ENCODE measurements around the gene STARD9.
A peak's percentile ranks its signal among the peaks of the same experiment; 100 is the strongest.
"Not testable (repeated sequence)": the region's sequence is repeated elsewhere in the genome, so short reads cannot be mapped to it uniquely, and the experiment has no call there.

STARD9 gene

GRCh38 chr15:42548249-42549031 is 27.0 kb upstream of the STARD9 start, which contains the start of the genes HAUS2 and LRRC57:
HAUS2 (plus strand) TSS chr15:42548838; CDS start chr15:42548873, 35 bp downstream.
LRRC57 (minus strand) TSS chr15:42548793; CDS start chr15:42548434, 359 bp downstream.
- Histone ChIP-seq H3K27me3 (no peaks in the 10 kb centered on the region), H3K9me3 (no peaks in the 10 kb centered on the region), H3K4me1 (ENCODE audit: control insufficient read depth in 1 of 2, insufficient read depth in 1 of 2, low read depth in 1 of 2, low read length in 1 of 2) (peaks cover 54 to 61% of the 10 kb centered on the region in 2 experiments), H3K36me3 (peaks cover 5% of the 10 kb centered on the region), H3K27ac (peak within 1 kb of the TSS; percentile 92), H3K4me3 (ENCODE audit: low read depth in 1 of 2, low read length in 1 of 2) (peak within 1 kb of the TSS; percentile 80 to 97)
- no peak for TF ChIP-seq CTCF (IDR thresholded peaks at IDR 0.05)

- Histone ChIP-seq H3K4me1 (ENCODE audit: control insufficient read depth in 1 of 2, insufficient read depth in 1 of 2, low read depth in 1 of 2, low read length in 1 of 2) (peaks cover 60 to 67% of the 10 kb centered on the region in 2 experiments), H3K4me3 (ENCODE audit: low read depth in 1 of 2, low read length in 1 of 2) (peak overlapping the region; percentile 80 to 97), H3K36me3 (no peaks in the 10 kb centered on the region), H3K27ac (peak overlapping the region; percentile 92), H3K27me3 (no peaks in the 10 kb centered on the region), H3K9me3 (no peaks in the 10 kb centered on the region)
- no peak for TF ChIP-seq CTCF (IDR thresholded peaks at IDR 0.05)
Measured at GRCh38 chr15:42549032-42549491, 26.3 kb upstream of the STARD9 start.

DNA sequence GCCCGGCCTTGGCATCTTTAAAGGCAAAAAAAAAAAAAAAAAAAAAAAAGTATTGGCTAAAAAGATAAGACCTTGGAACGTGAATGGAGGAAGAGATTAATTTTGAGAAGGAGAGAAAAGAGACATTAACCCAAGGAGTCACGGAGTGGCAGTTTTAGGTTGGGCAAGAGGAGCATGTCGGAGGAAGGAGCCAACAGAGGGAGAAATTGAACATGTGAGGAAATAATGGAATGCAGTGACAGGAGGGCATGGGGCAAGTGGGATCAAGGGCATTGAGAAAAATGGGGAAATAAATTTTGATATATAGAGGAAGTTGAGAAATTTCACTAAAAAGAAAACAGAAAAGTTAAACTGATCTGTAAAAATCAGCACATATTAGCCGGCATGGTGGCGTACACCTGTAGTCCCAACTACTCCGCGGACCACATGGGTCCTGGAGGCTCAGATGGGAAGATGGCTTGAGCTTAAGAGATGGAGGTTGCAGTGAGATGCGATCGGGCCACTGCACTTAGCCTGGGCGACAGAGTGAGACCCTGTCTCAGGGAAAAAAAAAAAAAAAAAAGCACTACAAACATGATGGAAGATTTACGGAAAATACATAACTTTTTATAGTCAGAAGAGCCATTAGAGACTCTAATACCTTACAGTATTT is 25.5 kb upstream of the STARD9 start:
- no peaks in the 10 kb centered on the region for H3K36me3 ChIP-seq
- no peak overlapping the region for H3K27ac ChIP-seq
- TF ChIP-seq CTCF (IDR thresholded peaks at IDR 0.05), result no peak
- no peaks in the 10 kb centered on the region for H3K27me3 ChIP-seq
- H3K9me3 ChIP-seq, result no peaks in the 10 kb centered on the region
- peak overlapping the region; percentile 80 to 97 for H3K4me3 ChIP-seq (ENCODE audit: low read depth in 1 of 2, low read length in 1 of 2)
- H3K4me1 ChIP-seq (ENCODE audit: control insufficient read depth in 1 of 2, insufficient read depth in 1 of 2, low read depth in 1 of 2, low read length in 1 of 2), result peaks cover 58 to 63% of the 10 kb centered on the region in 2 experiments

DNA sequence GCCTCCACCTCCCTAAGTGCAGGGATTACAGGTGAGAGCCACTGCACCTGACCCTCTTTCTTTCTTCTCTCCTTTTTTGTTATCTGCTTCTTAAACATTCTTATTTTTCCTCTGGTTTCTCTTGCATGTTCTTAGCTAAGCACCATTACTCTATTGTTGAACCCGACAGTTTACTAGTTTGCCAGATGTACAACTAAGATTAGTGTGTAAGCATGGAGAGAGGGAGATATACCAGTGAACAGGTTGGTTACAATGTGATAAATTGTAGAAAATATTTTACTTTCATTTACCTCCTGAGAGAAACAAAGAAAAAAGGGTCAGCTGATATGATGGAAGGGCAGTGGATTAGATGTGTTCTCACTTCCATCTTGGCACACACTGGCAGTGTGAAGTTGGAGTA is 21.9 kb upstream of the STARD9 start:
- no peak for TF ChIP-seq CTCF (IDR thresholded peaks at IDR 0.05)

DNA sequence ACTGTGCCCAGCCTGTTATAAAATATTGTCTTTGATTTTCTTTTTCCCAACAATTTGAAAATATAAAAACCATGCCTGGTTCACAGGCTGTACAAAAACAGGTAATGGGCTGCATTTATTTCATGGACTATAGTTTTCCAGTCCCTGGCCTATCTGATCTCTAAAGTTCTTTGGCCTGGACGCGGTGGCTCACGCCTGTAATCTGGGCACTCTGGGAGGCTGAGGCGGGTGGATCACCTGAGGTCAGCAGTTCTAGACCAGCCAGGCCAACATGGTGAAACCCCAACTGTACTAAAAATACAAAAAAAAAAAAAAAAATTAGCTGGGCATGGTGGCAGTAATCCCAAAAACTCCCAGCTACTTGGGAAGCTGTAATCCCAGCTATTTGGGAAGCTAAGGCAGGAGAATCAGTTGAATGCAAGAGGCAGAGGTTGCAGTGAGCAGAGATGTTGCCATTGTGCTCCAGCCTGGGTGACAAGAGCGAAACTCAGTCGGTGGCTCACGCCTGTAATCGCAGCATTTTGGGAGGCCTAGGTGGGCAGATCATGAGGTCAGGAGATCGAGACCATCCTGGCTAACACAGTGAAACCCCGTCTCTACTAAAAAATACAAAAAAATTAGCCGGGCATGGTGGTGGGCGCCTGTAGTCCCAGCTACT is 18.7 kb upstream of the STARD9 start:
- H3K27ac ChIP-seq; H3K4me3 ChIP-seq (ENCODE audit: low read depth in 1 of 2, low read length in 1 of 2); H3K9me3 ChIP-seq; H3K27me3 ChIP-seq: not testable (repeated sequence)
- peaks cover 13 to 14% of the 10 kb centered on the region in 2 experiments for H3K4me1 ChIP-seq (ENCODE audit: control insufficient read depth in 1 of 2, insufficient read depth in 1 of 2, low read depth in 1 of 2, low read length in 1 of 2)
- H3K36me3 ChIP-seq, result peaks cover 21% of the 10 kb centered on the region

More for the DNA sequence above, 21.9 kb upstream of the STARD9 start:
- H3K27ac ChIP-seq, result peak overlapping the region; percentile 49
- peaks cover 24 to 30% of the 10 kb centered on the region in 2 experiments for H3K4me1 ChIP-seq (ENCODE audit: control insufficient read depth in 1 of 2, insufficient read depth in 1 of 2, low read depth in 1 of 2, low read length in 1 of 2)
- H3K27me3 ChIP-seq, result no peaks in the 10 kb centered on the region
- H3K36me3 ChIP-seq, result peaks cover 4% of the 10 kb centered on the region
- no peak overlapping the region for H3K4me3 ChIP-seq (ENCODE audit: low read depth in 1 of 2, low read length in 1 of 2)
- H3K9me3 ChIP-seq, result no peaks in the 10 kb centered on the region
